ENCODE data around the gene HEATR3. TPM values are rescaled to one million over a fixed set of nuclear protein-coding genes. Genes with fewer than 3 reads are reported as not detected.

HEATR3 gene
- total RNA-seq (26.9 TPM), polyA plus RNA-seq (20.0 TPM)
- long read RNA-seq, donor 1: 0 reads
- long read RNA-seq, donor 2: 0 reads
- long read RNA-seq, donor 3, partial matches to known transcripts: 8 of 9 reads
- long read RNA-seq, donor 3, other reads (novel, unspliced or antisense): 0 of 9 reads
- long read RNA-seq, donor 4, partial matches to known transcripts: 0 of 1 reads
- long read RNA-seq, donor 4, other reads (novel, unspliced or antisense): 0 of 1 reads
- long read RNA-seq, donor 5, partial matches to known transcripts: 7 of 7 reads
- long read RNA-seq, donor 5, other reads (novel, unspliced or antisense): 0 of 7 reads
- long read RNA-seq, donor 6, partial matches to known transcripts: 0 of 1 reads
- long read RNA-seq, donor 6, other reads (novel, unspliced or antisense): 0 of 1 reads
- long read RNA-seq, donor 7, partial matches to known transcripts: 13 of 13 reads
- long read RNA-seq, donor 7, other reads (novel, unspliced or antisense): 0 of 13 reads
- long read RNA-seq, donor 8, partial matches to known transcripts: 0 of 1 reads
- long read RNA-seq, donor 8, other reads (novel, unspliced or antisense): 0 of 1 reads
- long read RNA-seq, donor 9, partial matches to known transcripts: 7 of 9 reads
- long read RNA-seq, donor 9, other reads (novel, unspliced or antisense): 0 of 9 reads
- long read RNA-seq, donor 10: 0 reads

GRCh38 chr16:50065624-50066481 lies at the start of gene HEATR3:
HEATR3 (plus strand) TSS chr16:50065970; CDS start chr16:50066132, 162 bp downstream.
- Histone ChIP-seq H3K9me3 (ENCODE audit: control insufficient read depth in 2 of 2, insufficient read depth in 1 of 2, low read length in 1 of 2) (no peaks in the 10 kb centered on the region), H3K27ac (ENCODE audit: low read depth in 1 of 2, low read length in 1 of 2) (peak within 1 kb of the TSS; percentile 85 to 98), H3K4me1 (ENCODE audit: control insufficient read depth in 2 of 2, insufficient read depth in 2 of 2, low read length in 2 of 2) (peaks cover 6 to 21% of the 10 kb centered on the region in 2 donors), H3K27me3 (ENCODE audit: control insufficient read depth in 2 of 2, insufficient read depth in 1 of 2, low read length in 1 of 2) (no peaks in the 10 kb centered on the region), H3K36me3 (ENCODE audit: control insufficient read depth in 2 of 2, insufficient read depth in 2 of 2, low read length in 1 of 2) (peaks cover 6 to 7% of the 10 kb centered on the region in 2 donors), H3K4me3 (ENCODE audit: low read length in 2 of 2) (peak within 1 kb of the TSS; percentile 65 to 90)
- 3% methylated on average over 91 of the region's 91 CpGs for WGBS
- peak; percentile 72 to 95 (median 88) for DNase-seq (ENCODE audit: low read depth in 6 of 9, low spot score in 9 of 9)

GRCh38 chr16:50017553-50017952 lies 48.2 kb upstream of the HEATR3 start:
- 97% methylated on average over 9 of the region's 9 CpGs for WGBS
- Histone ChIP-seq H3K4me1 (ENCODE audit: control insufficient read depth in 2 of 2, insufficient read depth in 2 of 2, low read length in 2 of 2) (no peaks in the 10 kb centered on the region), H3K27ac (ENCODE audit: low read depth in 1 of 2, low read length in 1 of 2) (no peak overlapping the region), H3K4me3 (ENCODE audit: low read length in 2 of 2) (no peak overlapping the region), H3K36me3 (ENCODE audit: control insufficient read depth in 2 of 2, insufficient read depth in 2 of 2, low read length in 1 of 2) (no peaks in the 10 kb centered on the region), H3K27me3 (ENCODE audit: control insufficient read depth in 2 of 2, insufficient read depth in 1 of 2, low read length in 1 of 2) (no peaks in the 10 kb centered on the region), H3K9me3 (ENCODE audit: control insufficient read depth in 2 of 2, insufficient read depth in 1 of 2, low read length in 1 of 2) (no peaks in the 10 kb centered on the region)
- no peak for DNase-seq (ENCODE audit: low read depth in 6 of 9, low spot score in 9 of 9)

DNA sequence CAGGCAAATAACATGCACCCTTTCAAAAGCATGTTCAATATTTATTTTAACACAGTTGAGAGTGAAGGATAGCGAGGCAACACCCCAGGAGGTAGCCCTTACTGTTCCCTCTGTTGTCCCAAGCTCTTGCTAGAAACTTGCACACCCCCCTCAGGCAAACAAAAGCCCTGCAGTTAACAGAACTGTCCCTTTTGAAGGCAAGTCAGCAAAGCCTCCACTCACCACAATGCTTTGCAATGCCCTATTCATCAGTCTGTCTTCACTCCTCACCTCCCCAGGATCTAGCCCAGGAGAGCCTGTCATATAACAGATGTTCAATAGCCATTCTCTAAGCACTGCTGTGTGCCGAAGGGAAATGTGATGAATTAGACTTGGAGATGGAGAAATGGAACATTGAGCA lies 44.2 kb upstream of the HEATR3 start:
- DNase-seq (ENCODE audit: low read depth in 6 of 9, low spot score in 9 of 9): no peak
- 95% methylated on average over 2 of the region's 2 CpGs for WGBS
- peaks cover 5 to 7% of the 10 kb centered on the region in 2 donors for H3K4me1 ChIP-seq (ENCODE audit: control insufficient read depth in 2 of 2, insufficient read depth in 2 of 2, low read length in 2 of 2)
- no peaks in the 10 kb centered on the region for H3K9me3 ChIP-seq (ENCODE audit: control insufficient read depth in 2 of 2, insufficient read depth in 1 of 2, low read length in 1 of 2)
- H3K36me3 ChIP-seq (ENCODE audit: control insufficient read depth in 2 of 2, insufficient read depth in 2 of 2, low read length in 1 of 2): no peaks in the 10 kb centered on the region
- no peak overlapping the region for H3K4me3 ChIP-seq (ENCODE audit: low read length in 2 of 2)
- H3K27me3 ChIP-seq (ENCODE audit: control insufficient read depth in 2 of 2, insufficient read depth in 1 of 2, low read length in 1 of 2): no peaks in the 10 kb centered on the region
- no peak overlapping the region for H3K27ac ChIP-seq (ENCODE audit: low read depth in 1 of 2, low read length in 1 of 2)

DNA sequence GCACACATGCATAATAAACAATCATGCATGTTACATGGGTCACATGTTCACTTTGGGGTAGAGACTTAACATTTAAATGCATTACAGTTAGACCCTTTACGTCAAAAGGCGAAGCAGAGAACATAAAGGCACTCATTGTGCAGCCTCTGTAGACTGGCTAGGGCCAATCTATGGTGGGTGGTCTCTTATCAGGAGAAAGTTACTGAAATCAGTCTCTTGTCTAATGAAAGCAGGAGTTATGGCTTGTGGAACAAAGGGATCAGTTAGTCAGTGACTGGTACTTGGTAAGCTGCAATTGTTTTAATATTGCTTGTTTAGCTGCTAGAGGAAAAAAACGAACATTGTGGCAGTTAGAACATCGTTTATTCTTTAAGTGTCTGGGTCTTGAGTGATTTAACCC lies 42.1 kb upstream of the HEATR3 start:
- Histone ChIP-seq H3K4me3 (ENCODE audit: low read length in 2 of 2) (no peak overlapping the region), H3K27ac (ENCODE audit: low read depth in 1 of 2, low read length in 1 of 2) (no peak overlapping the region), H3K9me3 (ENCODE audit: control insufficient read depth in 2 of 2, insufficient read depth in 1 of 2, low read length in 1 of 2) (no peaks in the 10 kb centered on the region), H3K27me3 (ENCODE audit: control insufficient read depth in 2 of 2, insufficient read depth in 1 of 2, low read length in 1 of 2) (no peaks in the 10 kb centered on the region), H3K36me3 (ENCODE audit: control insufficient read depth in 2 of 2, insufficient read depth in 2 of 2, low read length in 1 of 2) (peaks cover 0 to 6% of the 10 kb centered on the region in 2 donors), H3K4me1 (ENCODE audit: control insufficient read depth in 2 of 2, insufficient read depth in 2 of 2, low read length in 2 of 2) (peaks cover 5 to 7% of the 10 kb centered on the region in 2 donors)
- WGBS: 56% methylated on average over 4 of the region's 4 CpGs
- no peak for DNase-seq (ENCODE audit: low read depth in 6 of 9, low spot score in 9 of 9)

DNA sequence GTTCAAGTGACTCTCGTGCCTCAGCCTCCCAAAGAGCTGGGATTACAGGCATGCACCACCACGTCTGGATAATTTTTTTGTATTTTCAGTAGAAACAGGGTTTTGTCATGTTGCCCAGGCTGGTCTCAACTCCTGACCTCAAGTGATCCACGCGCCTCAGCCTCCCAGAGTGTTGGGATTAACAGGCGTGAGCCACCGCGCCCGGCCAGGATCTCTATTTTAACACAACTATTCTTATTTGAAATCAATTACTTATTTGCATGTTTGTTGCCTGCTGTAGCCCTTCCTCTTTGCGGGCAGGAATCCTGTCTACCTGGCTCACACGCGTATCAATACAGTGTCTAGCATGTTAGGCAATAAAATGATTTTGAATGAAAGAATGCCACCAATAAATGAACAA lies 41.6 kb upstream of the HEATR3 start:
- WGBS: 96% methylated on average over 11 of the region's 11 CpGs
- Histone ChIP-seq H3K9me3 (ENCODE audit: control insufficient read depth in 2 of 2, insufficient read depth in 1 of 2, low read length in 1 of 2) (no peaks in the 10 kb centered on the region), H3K4me1 (ENCODE audit: control insufficient read depth in 2 of 2, insufficient read depth in 2 of 2, low read length in 2 of 2) (peaks cover 5 to 7% of the 10 kb centered on the region in 2 donors), H3K4me3 (ENCODE audit: low read length in 2 of 2) (peak overlapping the region; percentile 67 to 79), H3K27ac (ENCODE audit: low read depth in 1 of 2, low read length in 1 of 2) (no peak overlapping the region), H3K27me3 (ENCODE audit: control insufficient read depth in 2 of 2, insufficient read depth in 1 of 2, low read length in 1 of 2) (no peaks in the 10 kb centered on the region), H3K36me3 (ENCODE audit: control insufficient read depth in 2 of 2, insufficient read depth in 2 of 2, low read length in 1 of 2) (peaks cover 0 to 9% of the 10 kb centered on the region in 2 donors)
- DNase-seq (ENCODE audit: low read depth in 6 of 9, low spot score in 9 of 9): no peak

- H3K9me3 ChIP-seq (ENCODE audit: control insufficient read depth in 2 of 2, insufficient read depth in 1 of 2, low read length in 1 of 2): no peaks in the 10 kb centered on the region
- peaks cover 5 to 7% of the 10 kb centered on the region in 2 donors for H3K4me1 ChIP-seq (ENCODE audit: control insufficient read depth in 2 of 2, insufficient read depth in 2 of 2, low read length in 2 of 2)
- no peaks in the 10 kb centered on the region for H3K27me3 ChIP-seq (ENCODE audit: control insufficient read depth in 2 of 2, insufficient read depth in 1 of 2, low read length in 1 of 2)
- under 1% methylated on average over 65 of the region's 65 CpGs for WGBS
- H3K27ac ChIP-seq (ENCODE audit: low read depth in 1 of 2, low read length in 1 of 2): peak within 1 kb of the TSS; percentile 68 to 84
- peak within 1 kb of the TSS; percentile 67 to 79 for H3K4me3 ChIP-seq (ENCODE audit: low read length in 2 of 2)
- DNase-seq (ENCODE audit: low read depth in 6 of 9, low spot score in 9 of 9): peak; percentile 84 to 97 (median 92)
- peaks cover 0 to 9% of the 10 kb centered on the region in 2 donors for H3K36me3 ChIP-seq (ENCODE audit: control insufficient read depth in 2 of 2, insufficient read depth in 2 of 2, low read length in 1 of 2)
These were observed 40.9 kb upstream of the HEATR3 start, which contains the start of gene CNEP1R1 for GRCh38 chr16:50024684-50025536. CNEP1R1 (plus strand) TSS chr16:50025225; CDS start chr16:50025316, 91 bp downstream.

DNA sequence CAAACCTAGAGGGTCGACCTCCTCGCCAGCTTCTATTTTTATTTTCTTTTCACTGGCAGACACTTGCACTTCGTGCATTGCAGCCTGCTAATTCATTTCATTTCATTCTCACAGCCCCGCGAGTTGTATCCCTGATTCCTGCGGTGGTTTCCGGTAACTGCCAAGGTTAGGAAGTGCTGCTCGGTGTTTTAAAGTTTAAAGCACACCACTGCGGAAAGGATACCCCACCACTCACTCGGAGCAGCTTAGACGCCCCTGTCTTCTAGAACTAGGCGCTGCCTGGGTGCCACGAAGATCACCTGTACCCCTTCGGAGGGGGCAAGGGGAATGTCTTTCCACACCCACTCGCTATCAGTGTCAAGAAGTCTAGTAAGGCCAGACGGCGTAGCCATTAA lies 40.2 kb upstream of the HEATR3 start:
- peak in 7 of 9 donors; percentile 8 to 65 (median 29) for DNase-seq (ENCODE audit: low read depth in 6 of 9, low spot score in 9 of 9)
- WGBS: under 1% methylated on average over 17 of the region's 17 CpGs
- H3K4me1 ChIP-seq (ENCODE audit: control insufficient read depth in 2 of 2, insufficient read depth in 2 of 2, low read length in 2 of 2): peaks cover 5 to 7% of the 10 kb centered on the region in 2 donors

GRCh38 chr16:50027829-50028228 lies 37.9 kb upstream of the HEATR3 start:
- Histone ChIP-seq H3K9me3 (ENCODE audit: control insufficient read depth in 2 of 2, insufficient read depth in 1 of 2, low read length in 1 of 2) (no peaks in the 10 kb centered on the region), H3K4me3 (ENCODE audit: low read length in 2 of 2) (no peak overlapping the region), H3K27me3 (ENCODE audit: control insufficient read depth in 2 of 2, insufficient read depth in 1 of 2, low read length in 1 of 2) (no peaks in the 10 kb centered on the region), H3K36me3 (ENCODE audit: control insufficient read depth in 2 of 2, insufficient read depth in 2 of 2, low read length in 1 of 2) (peaks cover 6 to 17% of the 10 kb centered on the region in 2 donors), H3K4me1 (ENCODE audit: control insufficient read depth in 2 of 2, insufficient read depth in 2 of 2, low read length in 2 of 2) (peaks cover 5 to 7% of the 10 kb centered on the region in 2 donors), H3K27ac (ENCODE audit: low read depth in 1 of 2, low read length in 1 of 2) (no peak overlapping the region)
- 99% methylated on average over 5 of the region's 5 CpGs for WGBS
- DNase-seq (ENCODE audit: low read depth in 6 of 9, low spot score in 9 of 9): no peak

More for the DNA sequence above, 40.2 kb upstream of the HEATR3 start:
- Histone ChIP-seq H3K27me3 (ENCODE audit: control insufficient read depth in 2 of 2, insufficient read depth in 1 of 2, low read length in 1 of 2) (no peaks in the 10 kb centered on the region), H3K9me3 (ENCODE audit: control insufficient read depth in 2 of 2, insufficient read depth in 1 of 2, low read length in 1 of 2) (no peaks in the 10 kb centered on the region), H3K4me3 (ENCODE audit: low read length in 2 of 2) (peak overlapping the region; percentile 67 to 79), H3K36me3 (ENCODE audit: control insufficient read depth in 2 of 2, insufficient read depth in 2 of 2, low read length in 1 of 2) (peaks cover 0 to 13% of the 10 kb centered on the region in 2 donors), H3K27ac (ENCODE audit: low read depth in 1 of 2, low read length in 1 of 2) (peak overlapping the region; percentile 68 to 84)
